ENCODE results near the gene TM9SF4. TPM values are rescaled to one million over a fixed set of nuclear protein-coding genes. Genes with fewer than 3 reads are reported as not detected.

Gene TM9SF4
- total and polyA plus RNA-seq, 5 donors: 20.2 to 42.5 (median 34.3) TPM

DNA sequence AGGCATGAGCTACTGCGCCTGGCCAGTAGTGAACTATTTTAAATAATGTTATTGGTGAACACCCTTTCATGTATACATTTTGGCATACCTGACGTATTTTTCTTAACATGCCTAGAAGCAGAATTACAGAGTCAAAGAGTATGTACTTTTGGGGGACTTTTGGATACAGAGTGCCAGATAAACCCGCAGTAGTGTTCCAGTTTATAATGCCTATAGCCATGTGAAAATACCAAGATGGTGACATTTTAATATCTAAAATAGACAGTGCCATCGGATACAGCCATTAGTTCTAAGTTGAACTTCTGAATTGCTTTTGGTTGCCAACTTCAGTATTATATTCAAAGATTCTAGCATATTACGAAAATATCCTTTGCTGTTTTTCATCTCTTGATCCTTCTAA, 20.3 kb downstream of the TM9SF4 start:
- WGBS: 94% methylated on average over 5 of the region's 5 CpGs
- intact Hi-C loops (cut with DNase I): no loop called here
- Histone ChIP-seq H3K4me1 (ENCODE audit: control insufficient read depth, insufficient read depth, low read length) (no peaks in the 10 kb centered on the region), H3K27me3 (ENCODE audit: control insufficient read depth, insufficient read depth) (no peaks in the 10 kb centered on the region), H3K27ac (ENCODE audit: low read length) (no peak overlapping the region), H3K4me3 (ENCODE audit: low read length) (no peak overlapping the region), H3K9me3 (ENCODE audit: control insufficient read depth, low read length) (no peaks in the 10 kb centered on the region)
- DNase-seq: no peak
- ATAC-seq: no peak

DNA sequence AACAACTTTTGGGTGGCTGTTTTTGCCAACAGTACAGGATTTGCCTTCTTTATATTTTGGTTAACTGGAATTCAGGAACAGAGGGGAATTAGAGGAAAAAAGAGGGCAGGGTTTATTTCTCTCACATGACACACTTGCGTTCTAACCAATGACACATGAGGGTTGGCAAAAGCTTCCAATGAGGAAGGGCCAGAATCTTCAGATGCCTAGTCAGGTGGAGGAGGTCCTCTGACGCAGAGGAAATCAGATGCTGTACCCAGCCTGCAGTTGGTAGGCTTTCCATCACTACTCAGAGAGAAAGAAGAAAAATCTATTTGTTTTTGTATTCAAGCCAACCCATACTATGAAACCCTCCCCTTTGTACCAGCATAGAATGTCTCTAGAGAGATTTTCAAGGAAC, 20.8 kb downstream of the TM9SF4 start:
- H3K27ac ChIP-seq (ENCODE audit: low read length): no peak overlapping the region
- no peak overlapping the region for H3K4me3 ChIP-seq (ENCODE audit: low read length)
- H3K9me3 ChIP-seq (ENCODE audit: control insufficient read depth, low read length): no peaks in the 10 kb centered on the region
- DNase-seq: no peak
- no peak for ATAC-seq
- intact Hi-C loops (cut with DNase I): no loop called here
- no peaks in the 10 kb centered on the region for H3K27me3 ChIP-seq (ENCODE audit: control insufficient read depth, insufficient read depth)
- 41% methylated on average over 2 of the region's 2 CpGs for WGBS
- no peaks in the 10 kb centered on the region for H3K4me1 ChIP-seq (ENCODE audit: control insufficient read depth, insufficient read depth, low read length)

DNA sequence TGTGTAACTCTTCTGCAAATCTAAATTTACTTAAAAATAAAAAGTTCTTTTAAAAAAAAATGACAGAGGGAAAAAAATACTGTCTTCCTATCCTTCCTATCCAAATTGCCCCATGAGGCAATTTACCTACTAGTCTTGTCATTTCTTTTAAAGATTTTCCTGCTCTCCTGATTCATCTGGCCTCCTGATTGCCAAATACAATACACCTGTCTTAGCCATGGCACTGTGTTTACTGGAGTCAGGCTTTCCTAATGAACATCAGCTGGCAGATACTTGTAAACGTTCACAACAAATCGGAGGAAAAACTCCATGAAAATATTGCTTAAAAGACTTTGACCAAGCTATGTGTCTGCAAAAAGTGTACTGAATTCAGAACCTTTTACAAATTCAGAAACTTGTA, 21.5 kb downstream of the TM9SF4 start:
- ATAC-seq (no peak), DNase-seq (no peak)
- Histone ChIP-seq H3K9me3 (ENCODE audit: control insufficient read depth, low read length) (no peaks in the 10 kb centered on the region), H3K4me1 (ENCODE audit: control insufficient read depth, insufficient read depth, low read length) (no peaks in the 10 kb centered on the region), H3K27ac (ENCODE audit: low read length) (no peak overlapping the region), H3K27me3 (ENCODE audit: control insufficient read depth, insufficient read depth) (no peaks in the 10 kb centered on the region), H3K4me3 (ENCODE audit: low read length) (no peak overlapping the region)
- 35% methylated on average over 2 of the region's 2 CpGs for WGBS
- intact Hi-C loops (cut with DNase I): no loop called here

DNA sequence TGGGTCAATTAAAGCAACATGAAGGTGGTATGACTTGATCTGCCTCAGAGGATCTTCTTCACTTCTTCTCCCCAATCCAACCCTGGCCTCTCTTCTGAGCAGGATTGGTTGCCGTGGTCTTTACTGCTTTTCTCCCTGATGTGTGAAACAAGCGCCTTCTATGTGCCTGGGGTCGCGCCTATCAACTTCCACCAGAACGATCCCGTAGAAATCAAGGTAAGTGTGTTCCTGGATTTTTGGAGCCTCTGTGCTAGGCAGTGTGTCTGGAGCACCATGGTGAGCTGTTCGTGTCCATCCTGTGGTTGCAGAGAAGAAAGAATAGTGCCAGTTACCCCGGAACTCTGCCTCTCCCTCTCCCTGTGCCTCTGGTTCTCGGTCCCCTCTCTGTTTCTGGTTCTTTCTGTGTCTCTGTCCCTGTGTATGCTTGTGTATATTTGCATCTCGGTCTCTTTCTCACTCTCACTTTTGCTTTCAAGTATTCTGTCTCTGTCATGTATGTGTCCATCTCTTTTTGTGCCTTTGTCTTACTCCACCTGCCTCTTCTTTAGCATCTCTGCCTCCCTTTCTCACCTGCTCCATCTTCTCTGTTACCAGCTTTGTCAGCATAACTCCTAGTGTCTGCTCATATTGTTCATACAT, 23.5 kb downstream of the TM9SF4 start:
- ATAC-seq (no peak), DNase-seq (no peak)
- intact Hi-C loops (cut with DNase I): no loop called here
- WGBS: 95% methylated on average over 10 of the region's 10 CpGs
- no peaks in the 10 kb centered on the region for H3K27me3 ChIP-seq (ENCODE audit: control insufficient read depth, insufficient read depth)
- H3K9me3 ChIP-seq (ENCODE audit: control insufficient read depth, low read length): no peaks in the 10 kb centered on the region
- no peaks in the 10 kb centered on the region for H3K4me1 ChIP-seq (ENCODE audit: control insufficient read depth, insufficient read depth, low read length)
- H3K4me3 ChIP-seq (ENCODE audit: low read length): no peak overlapping the region
- no peak overlapping the region for H3K27ac ChIP-seq (ENCODE audit: low read length)

DNA sequence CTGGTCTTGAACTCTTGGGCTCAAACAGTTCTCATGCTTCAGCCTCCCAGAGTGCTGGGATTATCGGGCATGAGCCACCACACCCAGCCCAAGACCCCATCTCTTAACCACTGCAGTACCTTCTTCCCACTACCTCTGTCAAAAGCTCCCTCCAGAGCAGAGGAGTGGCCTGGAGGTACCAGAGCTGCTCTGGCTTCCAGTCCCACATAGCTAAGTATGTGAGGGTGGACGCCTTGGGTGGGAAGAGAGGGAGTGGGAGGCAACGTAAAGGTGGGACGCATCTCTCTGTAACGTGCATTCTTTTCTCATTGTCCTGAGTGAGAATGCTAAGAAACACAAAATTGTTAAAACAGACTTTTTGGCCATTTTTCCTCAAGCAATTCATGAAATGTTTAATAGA, 24.5 kb downstream of the TM9SF4 start:
- Histone ChIP-seq H3K27ac (ENCODE audit: low read length) (no peak overlapping the region), H3K9me3 (ENCODE audit: control insufficient read depth, low read length) (no peaks in the 10 kb centered on the region), H3K27me3 (ENCODE audit: control insufficient read depth, insufficient read depth) (no peaks in the 10 kb centered on the region), H3K4me3 (ENCODE audit: low read length) (no peak overlapping the region), H3K4me1 (ENCODE audit: control insufficient read depth, insufficient read depth, low read length) (no peaks in the 10 kb centered on the region)
- no peak for ATAC-seq
- DNase-seq: no peak
- WGBS: 91% methylated on average over 5 of the region's 5 CpGs
- intact Hi-C loops (cut with DNase I): no loop called here

DNA sequence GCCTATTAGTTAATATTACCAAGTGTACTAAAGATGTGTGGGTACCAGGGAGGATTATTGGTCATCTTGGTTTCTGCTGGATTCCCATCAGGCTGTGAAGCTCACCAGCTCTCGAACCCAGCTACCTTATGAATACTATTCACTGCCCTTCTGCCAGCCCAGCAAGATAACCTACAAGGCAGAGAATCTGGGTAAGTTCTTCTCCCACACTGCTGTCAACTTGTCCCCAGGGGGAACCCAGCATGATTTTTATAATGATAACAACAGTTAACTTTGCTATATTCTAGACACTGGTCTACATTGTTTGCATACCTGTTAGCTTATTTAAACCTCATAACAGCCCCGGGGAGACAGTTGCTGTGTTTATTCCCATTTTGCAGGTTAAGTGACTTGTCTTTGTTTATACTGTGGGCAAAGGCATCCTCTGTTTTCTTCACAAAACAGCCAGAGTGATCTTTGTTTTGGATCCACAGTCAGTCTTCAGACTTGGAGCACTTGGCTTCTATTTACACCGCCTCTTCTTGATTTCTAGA, 26.5 kb downstream of the TM9SF4 start:
- H3K27ac ChIP-seq (ENCODE audit: low read length): no peak overlapping the region
- no peak overlapping the region for H3K4me3 ChIP-seq (ENCODE audit: low read length)
- intact Hi-C loops (cut with DNase I): no loop called here
- 82% methylated on average over 3 of the region's 3 CpGs for WGBS
- no peaks in the 10 kb centered on the region for H3K4me1 ChIP-seq (ENCODE audit: control insufficient read depth, insufficient read depth, low read length)
- ATAC-seq (no peak), DNase-seq (no peak)
- no peaks in the 10 kb centered on the region for H3K9me3 ChIP-seq (ENCODE audit: control insufficient read depth, low read length)
- no peaks in the 10 kb centered on the region for H3K27me3 ChIP-seq (ENCODE audit: control insufficient read depth, insufficient read depth)

DNA sequence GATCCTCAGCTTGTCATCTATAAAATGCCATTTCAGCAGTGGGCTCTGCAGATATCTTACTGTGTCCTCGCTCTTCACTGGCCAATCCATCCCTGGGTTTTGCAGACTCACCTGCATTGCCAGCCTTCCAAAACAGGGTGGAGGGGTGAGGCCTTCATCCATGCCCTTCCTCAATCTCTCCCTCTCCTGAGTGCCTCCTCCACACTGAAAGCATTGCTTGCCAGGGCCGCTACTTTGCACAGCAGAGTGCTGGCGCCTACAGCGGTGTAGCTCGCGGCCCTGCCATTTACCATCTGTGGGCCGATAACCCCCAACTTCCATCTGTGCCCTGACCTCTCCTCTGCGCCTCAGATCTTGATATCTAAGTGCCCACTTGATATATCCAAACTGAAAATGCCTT, 29.4 kb downstream of the TM9SF4 start:
- Histone ChIP-seq H3K27ac (ENCODE audit: low read length) (no peak overlapping the region), H3K4me1 (ENCODE audit: control insufficient read depth, insufficient read depth, low read length) (no peaks in the 10 kb centered on the region), H3K4me3 (ENCODE audit: low read length) (no peak overlapping the region), H3K9me3 (ENCODE audit: control insufficient read depth, low read length) (no peaks in the 10 kb centered on the region), H3K27me3 (ENCODE audit: control insufficient read depth, insufficient read depth) (no peaks in the 10 kb centered on the region)
- intact Hi-C loops (cut with DNase I): no loop called here
- no peak for ATAC-seq
- no peak for DNase-seq
- WGBS: 99% methylated on average over 8 of the region's 8 CpGs

DNA sequence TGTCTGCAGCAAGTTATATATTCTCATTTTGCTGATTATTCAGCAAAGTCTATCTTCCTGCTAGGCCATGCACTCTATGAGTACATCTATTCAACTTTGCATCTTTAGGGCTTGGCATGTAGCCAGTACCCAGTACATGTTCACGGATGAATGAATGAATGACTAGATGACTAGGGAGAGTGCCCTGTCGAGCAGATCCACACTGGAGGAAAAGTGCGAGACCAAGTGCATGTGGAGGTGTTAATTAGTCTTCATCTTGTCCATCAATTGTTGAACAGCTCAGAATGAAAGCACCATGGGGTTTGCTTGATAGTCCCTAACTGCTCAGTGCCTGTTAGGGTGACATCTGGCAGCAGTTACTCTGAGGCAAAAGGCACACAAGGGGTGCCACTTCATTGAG, 30.4 kb downstream of the TM9SF4 start:
- no peak for ATAC-seq
- Histone ChIP-seq H3K27me3 (ENCODE audit: control insufficient read depth, insufficient read depth) (no peaks in the 10 kb centered on the region), H3K4me3 (ENCODE audit: low read length) (no peak overlapping the region), H3K27ac (ENCODE audit: low read length) (no peak overlapping the region), H3K4me1 (ENCODE audit: control insufficient read depth, insufficient read depth, low read length) (no peaks in the 10 kb centered on the region), H3K9me3 (ENCODE audit: control insufficient read depth, low read length) (no peaks in the 10 kb centered on the region)
- intact Hi-C loops (cut with DNase I): no loop called here
- WGBS: 88% methylated on average over 3 of the region's 3 CpGs
- DNase-seq: no peak

DNA sequence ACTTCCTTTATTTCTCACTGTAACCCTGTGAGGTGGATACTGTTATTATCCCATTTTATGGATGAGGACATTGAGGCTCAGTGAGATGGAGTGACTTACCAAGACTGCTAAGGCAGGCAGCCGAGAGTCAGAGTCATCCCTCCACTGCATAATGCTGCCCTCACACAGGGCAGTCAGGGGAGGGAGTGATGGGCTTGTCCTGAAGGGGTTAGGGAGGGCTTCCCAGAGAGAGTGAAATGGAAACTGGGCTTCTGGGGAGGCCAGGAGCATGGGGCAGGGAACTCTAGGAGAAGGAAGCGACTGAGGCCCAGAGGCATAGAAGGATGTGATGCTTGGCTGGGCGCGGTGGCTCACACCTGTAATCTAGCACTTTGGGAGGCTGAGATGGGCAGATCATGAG, 31.1 kb downstream of the TM9SF4 start:
- ATAC-seq (no peak), DNase-seq (no peak)
- no peaks in the 10 kb centered on the region for H3K27me3 ChIP-seq (ENCODE audit: control insufficient read depth, insufficient read depth)
- 73% methylated on average over 4 of the region's 4 CpGs for WGBS
- no peaks in the 10 kb centered on the region for H3K9me3 ChIP-seq (ENCODE audit: control insufficient read depth, low read length)
- H3K4me1 ChIP-seq (ENCODE audit: control insufficient read depth, insufficient read depth, low read length): no peaks in the 10 kb centered on the region
- H3K27ac ChIP-seq (ENCODE audit: low read length): no peak overlapping the region
- H3K4me3 ChIP-seq (ENCODE audit: low read length): no peak overlapping the region
- intact Hi-C loops (cut with DNase I): no loop called here

DNA sequence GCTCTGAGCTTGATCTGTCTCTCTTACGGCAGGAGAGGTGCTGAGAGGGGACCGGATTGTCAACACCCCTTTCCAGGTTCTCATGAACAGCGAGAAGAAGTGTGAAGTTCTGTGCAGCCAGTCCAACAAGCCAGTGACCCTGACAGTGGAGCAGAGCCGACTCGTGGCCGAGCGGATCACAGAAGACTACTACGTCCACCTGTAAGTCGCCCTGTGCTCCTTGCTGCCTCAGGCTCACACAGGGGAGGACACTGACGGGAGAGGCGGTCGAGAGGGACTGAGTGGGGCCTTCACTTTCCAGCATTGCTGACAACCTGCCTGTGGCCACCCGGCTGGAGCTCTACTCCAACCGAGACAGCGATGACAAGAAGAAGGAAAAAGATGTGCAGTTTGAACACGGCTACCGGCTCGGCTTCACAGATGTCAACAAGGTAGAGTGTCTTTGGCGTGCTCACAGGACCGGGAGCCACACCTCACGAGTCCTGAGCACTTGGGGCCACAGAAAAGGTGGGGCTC, 32.0 kb downstream of the TM9SF4 start:
- ATAC-seq: no peak
- no peaks in the 10 kb centered on the region for H3K9me3 ChIP-seq (ENCODE audit: control insufficient read depth, low read length)
- DNase-seq: no peak
- no peak overlapping the region for H3K27ac ChIP-seq (ENCODE audit: low read length)
- no peak overlapping the region for H3K4me3 ChIP-seq (ENCODE audit: low read length)
- WGBS: 82% methylated on average over 21 of the region's 21 CpGs
- no peaks in the 10 kb centered on the region for H3K27me3 ChIP-seq (ENCODE audit: control insufficient read depth, insufficient read depth)
- intact Hi-C loops (cut with DNase I): no loop called here
- no peaks in the 10 kb centered on the region for H3K4me1 ChIP-seq (ENCODE audit: control insufficient read depth, insufficient read depth, low read length)

DNA sequence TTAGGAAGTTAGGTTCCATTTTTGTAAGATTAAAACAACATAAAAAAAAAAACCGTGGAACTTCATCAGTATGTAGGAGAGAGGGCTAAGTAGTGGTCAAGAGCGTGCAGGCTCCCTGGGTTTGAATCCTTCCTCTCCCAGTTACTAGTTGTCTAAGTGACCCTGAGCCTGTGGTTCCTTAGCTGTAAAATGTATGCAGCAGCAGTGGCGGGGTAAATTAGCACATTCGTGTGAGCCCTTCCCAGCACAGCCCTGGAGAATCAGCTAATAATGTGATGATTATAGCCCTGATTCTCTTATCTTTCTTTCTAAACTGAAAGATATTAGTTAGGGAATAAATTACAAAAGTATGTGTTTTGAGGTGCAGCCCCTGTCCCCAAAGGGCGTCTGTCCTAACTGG, 32.6 kb downstream of the TM9SF4 start:
- H3K27me3 ChIP-seq (ENCODE audit: control insufficient read depth, insufficient read depth): no peaks in the 10 kb centered on the region
- ATAC-seq (no peak), DNase-seq (no peak)
- H3K4me1 ChIP-seq (ENCODE audit: control insufficient read depth, insufficient read depth, low read length): no peaks in the 10 kb centered on the region
- no peak overlapping the region for H3K27ac ChIP-seq (ENCODE audit: low read length)
- H3K9me3 ChIP-seq (ENCODE audit: control insufficient read depth, low read length): no peaks in the 10 kb centered on the region
- no peak overlapping the region for H3K4me3 ChIP-seq (ENCODE audit: low read length)
- intact Hi-C loops (cut with DNase I): no loop called here
- whole genome bisulfite sequencing: 90% methylated on average over 5 of the region's 5 CpGs

DNA sequence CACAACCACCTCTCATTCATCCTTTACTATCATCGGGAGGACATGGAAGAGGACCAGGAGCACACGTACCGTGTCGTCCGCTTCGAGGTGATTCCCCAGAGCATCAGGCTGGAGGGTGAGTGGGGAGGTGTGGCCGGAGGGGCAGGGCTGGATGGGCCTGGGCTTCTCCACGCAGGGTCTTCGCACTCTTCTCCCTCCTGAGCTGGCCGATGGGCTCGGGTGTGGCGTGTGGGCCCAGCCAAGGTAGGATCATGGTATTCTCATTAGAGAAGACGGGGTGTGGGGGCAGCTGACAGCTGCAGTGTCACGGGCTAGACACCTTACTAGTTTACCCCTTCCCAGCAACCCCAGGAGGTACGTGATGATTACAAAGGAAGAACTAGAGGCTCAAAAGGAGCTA, 33.5 kb downstream of the TM9SF4 start:
- intact Hi-C loops (cut with DNase I): no loop called here
- 95% methylated on average over 15 of the region's 15 CpGs for WGBS
- no peaks in the 10 kb centered on the region for H3K27me3 ChIP-seq (ENCODE audit: control insufficient read depth, insufficient read depth)
- H3K9me3 ChIP-seq (ENCODE audit: control insufficient read depth, low read length): no peaks in the 10 kb centered on the region
- ATAC-seq (no peak), DNase-seq (no peak)
- H3K4me3 ChIP-seq (ENCODE audit: low read length): no peak overlapping the region
- H3K4me1 ChIP-seq (ENCODE audit: control insufficient read depth, insufficient read depth, low read length): no peaks in the 10 kb centered on the region
- no peak overlapping the region for H3K27ac ChIP-seq (ENCODE audit: low read length)

Measured in right cardiac atrium (tissue), 5 donors.